Brain microvascular endothelial cell (primary cell): ENCODE measurements around the gene NLRP4.

Experiments used
- DNase-seq: peaks from one replicate; pipeline ENCODE4 v3.0.0-alpha.2; 2020
- H3K27ac ChIP-seq: fragments of 250-450 bp; sonication (Bioruptor Pico); 2 replicates; pipeline ENCODE4 v1.5.1; 2020; ENCODE audit warnings: mild to moderate bottlenecking, moderate library complexity
- H3K27me3 ChIP-seq: fragments of 250-450 bp; sonication (Bioruptor Pico); replicated peaks from 2 replicates; pipeline ENCODE4 v1.5.1; 2020; ENCODE audit warnings: mild to moderate bottlenecking
- H3K36me3 ChIP-seq: fragments of 250-450 bp; sonication (Bioruptor Pico); replicated peaks from 2 replicates; pipeline ENCODE4 v1.5.1; 2020; ENCODE audit warnings: mild to moderate bottlenecking
- H3K4me3 ChIP-seq: 2 replicates; pipeline ENCODE4 v1.5.1; 2011; ENCODE audit warnings: low read depth, mild to moderate bottlenecking, control low read depth, low read length, moderate library complexity
- in situ Hi-C: cut with HindIII; loops from 2 replicates; pipeline ENCODE4 v1.10.0; 2017; ENCODE audit warnings: low sequenced_read_pairs, low pct_ligation_motif_present
- TF ChIP-seq, protein P1 (sequence below): IDR thresholded peaks from 2 replicates; pipeline ENCODE4 v1.5.1; 2011; ENCODE audit warnings: low read depth, mild to moderate bottlenecking, moderate library complexity, low read length, control low read depth, inconsistent platforms; ENCODE audit errors: missing control alignments

Gene NLRP4

DNA sequence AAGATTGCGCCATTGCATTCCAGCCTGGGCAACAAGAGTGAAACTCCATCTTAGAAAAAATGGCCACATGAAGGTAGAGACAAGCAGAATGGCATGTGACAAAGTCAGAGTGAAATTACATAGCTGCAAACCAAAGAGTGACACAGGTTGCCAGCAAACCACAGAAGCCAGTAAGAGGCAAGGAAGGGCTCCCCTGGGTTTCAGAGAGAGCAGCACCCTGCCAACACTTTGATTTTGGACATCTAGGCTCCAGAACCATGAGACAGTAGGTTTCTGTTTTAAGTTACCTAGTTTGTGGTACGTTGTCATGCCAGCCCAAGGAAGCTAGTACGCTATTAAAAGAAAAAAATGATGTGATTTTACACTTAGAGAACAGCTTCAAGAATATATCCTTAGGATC, 1.9 kb downstream of the NLRP4 start:
- Histone ChIP-seq H3K27ac (no peak overlapping the region), H3K4me3 (no peak overlapping the region), H3K27me3 (no peaks in the 10 kb centered on the region), H3K36me3 (no peaks in the 10 kb centered on the region)
- DNase-seq, result no peak
- TF ChIP-seq, protein P1, sequence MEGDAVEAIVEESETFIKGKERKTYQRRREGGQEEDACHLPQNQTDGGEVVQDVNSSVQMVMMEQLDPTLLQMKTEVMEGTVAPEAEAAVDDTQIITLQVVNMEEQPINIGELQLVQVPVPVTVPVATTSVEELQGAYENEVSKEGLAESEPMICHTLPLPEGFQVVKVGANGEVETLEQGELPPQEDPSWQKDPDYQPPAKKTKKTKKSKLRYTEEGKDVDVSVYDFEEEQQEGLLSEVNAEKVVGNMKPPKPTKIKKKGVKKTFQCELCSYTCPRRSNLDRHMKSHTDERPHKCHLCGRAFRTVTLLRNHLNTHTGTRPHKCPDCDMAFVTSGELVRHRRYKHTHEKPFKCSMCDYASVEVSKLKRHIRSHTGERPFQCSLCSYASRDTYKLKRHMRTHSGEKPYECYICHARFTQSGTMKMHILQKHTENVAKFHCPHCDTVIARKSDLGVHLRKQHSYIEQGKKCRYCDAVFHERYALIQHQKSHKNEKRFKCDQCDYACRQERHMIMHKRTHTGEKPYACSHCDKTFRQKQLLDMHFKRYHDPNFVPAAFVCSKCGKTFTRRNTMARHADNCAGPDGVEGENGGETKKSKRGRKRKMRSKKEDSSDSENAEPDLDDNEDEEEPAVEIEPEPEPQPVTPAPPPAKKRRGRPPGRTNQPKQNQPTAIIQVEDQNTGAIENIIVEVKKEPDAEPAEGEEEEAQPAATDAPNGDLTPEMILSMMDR, result no peak
- in situ Hi-C loops, result no loop called here

DNA sequence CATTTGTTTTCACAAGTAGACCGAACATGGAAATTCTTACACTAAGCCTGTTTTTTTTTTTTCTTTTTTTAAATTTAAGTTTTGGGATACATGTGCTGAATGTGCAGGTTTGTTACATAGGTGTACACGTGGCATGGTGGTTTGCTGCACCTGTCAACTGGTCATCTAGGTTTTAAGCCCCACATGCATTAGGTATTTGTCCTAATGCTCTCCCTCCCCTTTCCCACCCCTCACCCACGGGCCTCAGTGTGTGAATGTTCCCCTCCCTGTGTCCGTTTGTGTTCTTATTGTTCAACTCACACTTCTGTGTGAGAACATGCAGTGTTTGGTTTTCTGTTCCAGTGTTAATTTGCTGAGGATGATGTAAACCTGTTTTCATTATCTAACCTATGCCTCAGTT, 2.6 kb downstream of the NLRP4 start:
- no peaks in the 10 kb centered on the region for H3K36me3 ChIP-seq
- TF ChIP-seq, protein P1, result no peak
- no peak overlapping the region for H3K4me3 ChIP-seq
- in situ Hi-C loops, result no loop called here
- H3K27ac ChIP-seq, result no peak overlapping the region
- no peaks in the 10 kb centered on the region for H3K27me3 ChIP-seq
- DNase-seq, result no peak

DNA sequence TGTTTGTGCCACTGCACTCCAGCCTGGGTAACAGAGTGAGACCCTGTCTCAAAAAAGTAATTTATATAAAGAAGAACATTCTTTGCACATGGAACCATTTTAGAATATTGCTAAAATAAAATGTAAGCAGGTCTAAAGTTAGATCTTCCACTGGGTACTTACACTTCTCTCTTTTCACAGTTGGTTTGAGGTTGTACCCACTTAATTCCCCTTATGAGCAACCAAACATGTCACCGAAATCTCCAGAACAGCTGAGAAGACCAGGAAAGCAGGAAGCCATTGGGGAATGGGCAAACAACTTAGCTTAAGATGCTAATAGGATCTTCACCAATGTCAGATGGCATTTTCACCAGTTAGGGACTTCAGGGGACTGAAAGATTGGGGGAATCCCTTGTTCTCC, 18.8 kb downstream of the NLRP4 start:
- TF ChIP-seq, protein P1, result no peak
- no peak overlapping the region for H3K27ac ChIP-seq
- no peak overlapping the region for H3K4me3 ChIP-seq
- in situ Hi-C loops, result no loop called here
- no peaks in the 10 kb centered on the region for H3K36me3 ChIP-seq
- DNase-seq, result no peak
- no peaks in the 10 kb centered on the region for H3K27me3 ChIP-seq

DNA sequence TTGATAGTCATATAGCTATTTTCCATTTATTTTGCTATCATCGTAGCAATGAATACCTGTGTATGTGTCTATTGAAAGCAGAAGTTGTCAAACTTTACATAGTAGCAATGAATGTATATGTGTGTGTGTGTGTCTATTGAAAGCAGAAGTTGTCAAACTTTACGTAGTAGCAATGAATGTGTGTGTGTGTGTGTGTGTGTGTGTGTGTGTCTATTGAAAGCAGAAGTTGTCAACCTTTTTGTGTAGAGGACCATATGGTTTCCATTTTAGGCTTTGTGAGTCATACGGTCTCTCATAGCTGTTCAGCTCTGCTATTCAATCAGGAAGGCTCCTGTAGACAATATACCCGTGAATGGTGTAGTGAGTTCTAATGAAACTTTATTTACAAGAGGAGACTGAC, 20.8 kb downstream of the NLRP4 start:
- no peak overlapping the region for H3K4me3 ChIP-seq
- no peak overlapping the region for H3K27ac ChIP-seq
- in situ Hi-C loops, result no loop called here
- H3K36me3 ChIP-seq, result no peaks in the 10 kb centered on the region
- TF ChIP-seq, protein P1, result no peak
- DNase-seq, result no peak
- no peaks in the 10 kb centered on the region for H3K27me3 ChIP-seq

DNA sequence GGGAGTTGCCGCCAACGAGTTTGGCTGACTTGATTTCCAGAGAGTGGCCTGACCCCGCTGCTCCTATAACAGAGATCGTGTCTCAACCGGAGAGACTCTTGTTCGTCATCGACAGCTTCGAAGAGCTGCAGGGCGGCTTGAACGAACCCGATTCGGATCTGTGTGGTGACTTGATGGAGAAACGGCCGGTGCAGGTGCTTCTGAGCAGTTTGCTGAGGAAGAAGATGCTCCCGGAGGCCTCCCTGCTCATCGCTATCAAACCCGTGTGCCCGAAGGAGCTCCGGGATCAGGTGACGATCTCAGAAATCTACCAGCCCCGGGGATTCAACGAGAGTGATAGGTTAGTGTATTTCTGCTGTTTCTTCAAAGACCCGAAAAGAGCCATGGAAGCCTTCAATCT, 21.6 kb downstream of the NLRP4 start:
- no peak for DNase-seq
- no peaks in the 10 kb centered on the region for H3K27me3 ChIP-seq
- no peak overlapping the region for H3K27ac ChIP-seq
- H3K36me3 ChIP-seq, result no peaks in the 10 kb centered on the region
- H3K4me3 ChIP-seq, result no peak overlapping the region
- TF ChIP-seq, protein P1, result no peak
- in situ Hi-C loops, result no loop called here

DNA sequence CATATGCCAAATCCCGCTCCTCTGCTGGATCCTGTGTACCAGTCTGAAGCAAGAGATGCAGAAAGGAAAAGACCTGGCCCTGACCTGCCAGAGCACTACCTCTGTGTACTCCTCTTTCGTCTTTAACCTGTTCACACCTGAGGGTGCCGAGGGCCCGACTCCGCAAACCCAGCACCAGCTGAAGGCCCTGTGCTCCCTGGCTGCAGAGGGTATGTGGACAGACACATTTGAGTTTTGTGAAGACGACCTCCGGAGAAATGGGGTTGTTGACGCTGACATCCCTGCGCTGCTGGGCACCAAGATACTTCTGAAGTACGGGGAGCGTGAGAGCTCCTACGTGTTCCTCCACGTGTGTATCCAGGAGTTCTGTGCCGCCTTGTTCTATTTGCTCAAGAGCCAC, 22.1 kb downstream of the NLRP4 start:
- in situ Hi-C loops, result no loop called here
- H3K27me3 ChIP-seq, result no peaks in the 10 kb centered on the region
- H3K27ac ChIP-seq, result no peak overlapping the region
- no peak overlapping the region for H3K4me3 ChIP-seq
- TF ChIP-seq, protein P1, result no peak
- no peak for DNase-seq
- H3K36me3 ChIP-seq, result no peaks in the 10 kb centered on the region
